Hepatocyte (in vitro differentiated cells): ENCODE results near the gene AUTS2.

ENCODE experiments used
- CTCF ChIP-seq: fragments of 200-600 bp; sonication (generic); IDR thresholded peaks from 2 replicates; pipeline ENCODE4 v1.5.1; 2016; ENCODE audit warnings: antibody characterized with exemption, mild to moderate bottlenecking; ENCODE audit not compliant: poor library complexity
- EZH2 ChIP-seq: fragments of 200-600 bp; sonication (generic); IDR thresholded peaks from 2 replicates; pipeline ENCODE4 v1.6.1; 2016; ENCODE audit warnings: antibody characterized with exemption, mild to moderate bottlenecking, borderline replicate concordance
- EZH2phosphoT487 ChIP-seq: fragments of 200-600 bp; sonication (generic); IDR thresholded peaks from one replicate; pipeline ENCODE4 v1.6.1; 2018; ENCODE audit warnings: antibody characterized with exemption, mild to moderate bottlenecking, low read depth, moderate library complexity; ENCODE audit not compliant: unreplicated experiment, severe bottlenecking

DNA sequence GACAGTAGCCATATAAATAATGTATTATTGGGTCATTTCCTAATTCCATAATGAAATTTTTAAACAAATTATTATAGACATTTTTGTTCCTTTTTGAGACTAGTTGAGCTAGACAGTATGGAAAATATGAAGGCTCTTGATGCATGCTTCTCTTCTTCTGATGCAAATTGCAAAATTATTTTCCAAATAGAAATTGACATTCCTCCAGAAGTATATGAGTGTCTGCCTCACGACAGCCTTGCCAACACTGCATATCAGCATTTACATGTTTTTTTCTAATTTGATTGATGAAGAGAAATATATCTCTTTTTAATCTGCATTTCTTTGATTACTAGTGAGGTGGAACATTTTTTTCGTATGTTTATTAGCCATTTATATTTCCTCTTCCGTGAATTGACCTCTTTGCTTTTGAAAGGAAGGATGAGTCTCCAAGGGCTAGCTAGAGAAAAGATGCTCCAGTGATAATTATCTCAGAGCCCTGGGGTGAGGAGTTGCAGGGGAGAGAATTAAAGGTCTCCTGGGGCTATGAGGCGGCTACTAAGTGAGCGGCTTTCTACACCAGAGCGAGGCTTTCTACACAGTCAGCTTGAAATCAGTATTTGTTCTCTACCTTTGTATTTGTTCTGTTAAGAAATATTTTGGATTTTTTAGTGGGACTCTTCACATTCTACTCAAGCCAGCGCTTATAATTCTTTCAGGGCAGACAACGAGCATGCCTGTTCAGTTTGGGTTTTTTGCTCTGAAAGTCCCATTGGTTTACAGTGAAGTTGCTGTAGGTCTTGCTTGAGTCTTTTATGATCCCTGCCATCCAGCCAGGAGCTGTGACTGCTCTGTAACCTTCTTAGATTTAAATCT, 821.5 kb downstream of the AUTS2 start:
- TF ChIP-seq CTCF (no peak), EZH2phosphoT487 (no peak), EZH2 (no peak)
